Sigmoid colon (tissue), 7 donors: Measurements from ENCODE around the gene RELB. TPM values are rescaled to one million over a fixed set of nuclear protein-coding genes. Genes with fewer than 3 reads are reported as not detected.
A peak's percentile ranks its signal among the peaks of the same experiment; 100 is the strongest.

Source experiments
- DNase-seq: peaks from one replicate; pipeline ENCODE4 v3.0.0-alpha.2; 2019
- H3K27ac ChIP-seq, 4 donors: fragments of 200-600 bp; sonication (generic); one replicate each; pipeline ENCODE4 v1.5.1; 2016 to 2019; ENCODE audit warnings: mild to moderate bottlenecking in 1 of 4
- H3K27me3 ChIP-seq, 3 donors: fragments of 200-600 bp; sonication (generic); one replicate each; pipeline ENCODE4 v1.5.1; 2019; ENCODE audit warnings: mild to moderate bottlenecking in 1 of 3
- H3K36me3 ChIP-seq, 4 donors: fragments of 200-600 bp; sonication (generic); one replicate each; pipeline ENCODE4 v1.5.1; 2016 to 2019
- H3K4me1 ChIP-seq, 4 donors: fragments of 200-600 bp; sonication (generic); one replicate each; pipeline ENCODE4 v1.5.1; 2017 to 2019
- H3K4me3 ChIP-seq, 4 donors: fragments of 200-600 bp; sonication (generic); one replicate each; pipeline ENCODE4 v1.5.1; 2017 to 2019; ENCODE audit warnings: mild to moderate bottlenecking in 2 of 4, moderate library complexity in 1 of 4
- H3K9me3 ChIP-seq, 4 donors: fragments of 200-600 bp in 3 of 4; sonication (generic) in 3 of 4; one replicate each; pipeline versions ENCODE4 v1.5.1 to v1.6.1; 2013 to 2019
- EP300 ChIP-seq, 4 donors: sonication (generic); formaldehyde crosslinking; IDR thresholded peaks; one replicate each; pipeline ENCODE4 v1.6.1; 2017; ENCODE audit warnings: antibody characterized with exemption in 4 of 4
- POLR2A ChIP-seq, 2 donors: fragments of 450-650 bp; IDR thresholded peaks; one replicate each; pipeline ENCODE4 v1.6.1; 2016; ENCODE audit warnings: antibody characterized with exemption in 2 of 2, mild to moderate bottlenecking in 2 of 2, moderate library complexity in 2 of 2
- POLR2AphosphoS5 ChIP-seq, 4 donors: sonication (generic); formaldehyde crosslinking; IDR thresholded peaks; one replicate each; pipeline ENCODE4 v1.6.1; 2017; ENCODE audit warnings: antibody characterized with exemption in 4 of 4
- WGBS, 2 donors: extraction: QIAGEN DNeasy Blood & Tissue Kit; methylation state at CpG; one replicate each; pipeline ENCODE4 v1.1.7; 2013; 5-methylcytosine and 5-hydroxymethylcytosine counted together
- intact Hi-C: fragments of 100-400 bp; cut with DNase I; formaldehyde crosslinking; loops from one replicate; pipeline ENCODE4 v1.15.1; 2023
- polyA plus RNA-seq, 3 donors: library from polyadenylated mRNA; stranded (reverse); fragments of 200-250 nt; gene quantifications; one replicate each; pipeline ENCODE4 v1.2.3, GENCODE V29; 2013
- total RNA-seq, 4 donors: library from RNA; depleted of rRNA; stranded (reverse); fragments of >200 nt; gene quantifications; one replicate each; pipeline ENCODE4 v1.1.0, GENCODE V29; 2016
- TF ChIP-seq, protein P1 (sequence below), 4 experiments: fragments of 450-650 bp in 3 of 4; fragments of 200-600 bp in 1 of 4; IDR thresholded peaks; one replicate each; pipeline ENCODE4 v1.5.1; 2016 to 2019; ENCODE audit warnings: antibody characterized with exemption in 4 of 4, mild to moderate bottlenecking in 3 of 4, moderate library complexity in 2 of 4
- donor health status: healthy with polysubstance abuse.
- donor health status: Bipolar disorder and iron deficiency.
- donor health status: healthy.

Gene RELB
- total and polyA plus RNA-seq, 7 donors = 3.2 to 50.2 (median 16.7) TPM

DNA sequence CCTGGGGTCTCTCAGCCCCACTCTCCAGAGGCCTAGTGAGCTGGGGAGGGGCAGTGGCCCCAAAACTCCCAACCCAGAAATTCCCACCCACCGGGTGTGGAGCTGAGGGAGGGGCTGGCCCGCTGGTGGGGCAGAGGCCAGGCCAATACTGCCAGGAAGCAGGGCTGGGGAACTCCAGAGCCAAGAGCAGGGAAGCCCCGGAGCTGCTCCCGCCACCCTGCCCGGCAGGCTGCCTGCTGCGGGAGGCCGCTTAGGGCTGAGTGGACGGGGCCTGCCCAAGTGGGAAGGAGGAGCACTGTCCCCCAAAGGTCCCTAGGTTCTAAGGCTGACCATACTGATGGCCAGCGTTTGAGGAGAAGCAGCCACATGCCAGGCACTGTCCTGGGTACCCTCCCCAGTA is 13.0 kb upstream of the RELB start:
- 75 to 80% methylated on average over 9 of the region's 9 CpGs for WGBS, 2 donors
- H3K27me3 ChIP-seq = no peaks in the 10 kb centered on the region

DNA sequence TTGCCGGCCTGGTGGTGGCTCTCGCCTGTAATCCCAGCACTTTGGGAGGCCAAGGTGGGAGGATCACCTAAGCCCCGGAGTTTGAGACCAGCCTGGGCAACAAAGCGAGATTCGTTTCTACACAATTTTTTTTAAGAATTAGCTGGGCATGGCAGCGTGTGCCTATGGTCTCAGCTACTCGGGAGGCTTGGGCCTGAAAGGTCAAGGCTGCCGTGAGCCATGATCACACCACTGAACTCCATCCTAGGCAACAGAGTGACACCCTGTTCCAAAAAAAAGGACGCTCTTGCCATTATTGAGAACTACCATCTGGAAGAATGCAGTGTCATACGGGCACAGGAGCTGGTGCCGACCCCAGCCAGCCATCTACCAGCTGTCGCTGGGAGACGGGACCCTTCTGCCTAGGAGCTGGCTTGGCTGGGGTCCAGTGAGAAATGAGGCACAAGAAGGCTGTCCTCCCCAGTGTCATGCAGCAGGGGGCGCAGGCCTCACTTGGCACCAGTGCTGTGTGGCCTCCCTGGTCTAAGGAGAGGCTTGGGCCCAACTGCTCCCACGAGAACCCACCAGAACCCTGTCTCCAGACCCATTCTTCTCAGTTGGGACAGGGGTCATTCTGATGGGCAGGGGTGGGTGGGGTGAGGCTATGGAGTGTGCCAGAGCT is 12.2 kb upstream of the RELB start:
- Histone ChIP-seq H3K27ac (no peak overlapping the region), H3K4me3 (no peak overlapping the region), H3K4me1 (peaks cover 0 to 2% (median 0%) of the 10 kb centered on the region in 4 donors), H3K36me3 (peaks cover 13 to 85% (median 57%) of the 10 kb centered on the region in 4 donors), H3K27me3 (no peaks in the 10 kb centered on the region), H3K9me3 (no peaks in the 10 kb centered on the region)
- WGBS, 2 donors = 63 to 79% methylated on average over 15 of the region's 15 CpGs
- TF ChIP-seq, protein P1, sequence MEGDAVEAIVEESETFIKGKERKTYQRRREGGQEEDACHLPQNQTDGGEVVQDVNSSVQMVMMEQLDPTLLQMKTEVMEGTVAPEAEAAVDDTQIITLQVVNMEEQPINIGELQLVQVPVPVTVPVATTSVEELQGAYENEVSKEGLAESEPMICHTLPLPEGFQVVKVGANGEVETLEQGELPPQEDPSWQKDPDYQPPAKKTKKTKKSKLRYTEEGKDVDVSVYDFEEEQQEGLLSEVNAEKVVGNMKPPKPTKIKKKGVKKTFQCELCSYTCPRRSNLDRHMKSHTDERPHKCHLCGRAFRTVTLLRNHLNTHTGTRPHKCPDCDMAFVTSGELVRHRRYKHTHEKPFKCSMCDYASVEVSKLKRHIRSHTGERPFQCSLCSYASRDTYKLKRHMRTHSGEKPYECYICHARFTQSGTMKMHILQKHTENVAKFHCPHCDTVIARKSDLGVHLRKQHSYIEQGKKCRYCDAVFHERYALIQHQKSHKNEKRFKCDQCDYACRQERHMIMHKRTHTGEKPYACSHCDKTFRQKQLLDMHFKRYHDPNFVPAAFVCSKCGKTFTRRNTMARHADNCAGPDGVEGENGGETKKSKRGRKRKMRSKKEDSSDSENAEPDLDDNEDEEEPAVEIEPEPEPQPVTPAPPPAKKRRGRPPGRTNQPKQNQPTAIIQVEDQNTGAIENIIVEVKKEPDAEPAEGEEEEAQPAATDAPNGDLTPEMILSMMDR (IDR thresholded peaks at IDR 0.05) = peak in 3 of 4 experiments; percentile 38 to 43 (median 41)
- TF ChIP-seq POLR2A (IDR thresholded peaks at IDR 0.05) (no peak), POLR2AphosphoS5 (IDR thresholded peaks at IDR 0.05) (peak in 2 of 4 donors; percentile 28 to 40)
- intact Hi-C loops = no loop called here
- peak; percentile 86 for DNase-seq

More for the DNA sequence above, 13.0 kb upstream of the RELB start:
- intact Hi-C loops = no loop called here
- Histone ChIP-seq H3K36me3 (peaks cover 13 to 83% (median 57%) of the 10 kb centered on the region in 4 donors), H3K4me1 (peaks cover 0 to 2% (median 0%) of the 10 kb centered on the region in 4 donors), H3K27ac (no peak overlapping the region), H3K4me3 (no peak overlapping the region), H3K9me3 (no peaks in the 10 kb centered on the region)
- no peak for TF ChIP-seq POLR2A (IDR thresholded peaks at IDR 0.05)
- DNase-seq = no peak

DNA sequence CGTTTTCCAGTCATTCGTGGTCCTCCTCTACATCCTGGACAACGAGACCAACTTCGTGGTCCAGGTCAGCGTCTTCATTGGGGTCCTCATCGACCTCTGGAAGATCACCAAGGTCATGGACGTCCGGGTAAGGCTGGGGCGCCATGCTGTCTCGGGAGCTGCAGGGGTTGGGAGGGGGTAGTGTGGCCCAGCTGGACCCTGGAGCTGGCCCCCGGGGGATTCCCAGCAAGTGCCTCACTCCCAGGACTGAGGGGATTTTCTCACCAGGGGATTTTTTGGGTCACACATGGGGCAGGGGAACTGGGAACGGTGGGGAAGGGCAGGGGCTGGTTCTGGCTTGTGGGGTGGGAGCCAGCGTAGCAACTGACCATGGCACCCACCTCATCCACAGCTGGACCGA is 10.8 kb upstream of the RELB start:
- Histone ChIP-seq H3K9me3 (no peaks in the 10 kb centered on the region), H3K4me3 (no peak overlapping the region), H3K36me3 (peaks cover 13 to 71% (median 48%) of the 10 kb centered on the region in 4 donors), H3K27me3 (no peaks in the 10 kb centered on the region), H3K27ac (no peak overlapping the region), H3K4me1 (peaks cover 0 to 2% (median 0%) of the 10 kb centered on the region in 4 donors)
- peak; percentile 60 for DNase-seq
- TF ChIP-seq POLR2A (IDR thresholded peaks at IDR 0.05) (no peak), POLR2AphosphoS5 (IDR thresholded peaks at IDR 0.05) (no peak), EP300 (IDR thresholded peaks at IDR 0.05) (no peak)
- TF ChIP-seq, protein P1 (IDR thresholded peaks at IDR 0.05) = no peak
- intact Hi-C loops = no loop called here
- WGBS, 2 donors = 89 to 90% methylated on average over 14 of the region's 14 CpGs

DNA sequence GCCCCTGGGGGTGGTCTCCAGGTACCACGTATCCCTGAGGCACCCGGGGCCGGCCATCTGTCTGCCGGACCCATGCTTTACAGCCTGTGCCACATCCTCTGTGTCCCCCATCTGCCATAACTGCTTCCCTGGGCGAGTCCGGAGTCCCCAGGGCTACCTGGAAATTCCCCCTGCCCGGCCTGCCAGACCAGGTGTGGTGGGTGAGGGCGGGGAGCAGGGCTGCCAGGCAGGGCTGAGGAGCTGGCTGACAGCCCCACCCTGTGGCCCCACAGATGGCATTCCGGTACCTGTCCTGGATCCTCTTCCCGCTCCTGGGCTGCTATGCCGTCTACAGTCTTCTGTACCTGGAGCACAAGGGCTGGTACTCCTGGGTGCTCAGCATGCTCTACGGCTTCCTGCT is 10.3 kb upstream of the RELB start:
- Histone ChIP-seq H3K4me1 (peaks cover 0 to 2% (median 0%) of the 10 kb centered on the region in 4 donors), H3K4me3 (no peak overlapping the region), H3K27me3 (no peaks in the 10 kb centered on the region), H3K9me3 (no peaks in the 10 kb centered on the region), H3K27ac (no peak overlapping the region), H3K36me3 (peaks cover 13 to 66% (median 43%) of the 10 kb centered on the region in 4 donors)
- DNase-seq = peak; percentile 60
- intact Hi-C loops = no loop called here
- no peak for TF ChIP-seq POLR2AphosphoS5 (IDR thresholded peaks at IDR 0.05)
- no peak for TF ChIP-seq POLR2A (IDR thresholded peaks at IDR 0.05)
- TF ChIP-seq, protein P1 (IDR thresholded peaks at IDR 0.05) = no peak
- no peak for TF ChIP-seq EP300 (IDR thresholded peaks at IDR 0.05)
- 59 to 77% methylated on average over 12 of the region's 12 CpGs for WGBS, 2 donors

DNA sequence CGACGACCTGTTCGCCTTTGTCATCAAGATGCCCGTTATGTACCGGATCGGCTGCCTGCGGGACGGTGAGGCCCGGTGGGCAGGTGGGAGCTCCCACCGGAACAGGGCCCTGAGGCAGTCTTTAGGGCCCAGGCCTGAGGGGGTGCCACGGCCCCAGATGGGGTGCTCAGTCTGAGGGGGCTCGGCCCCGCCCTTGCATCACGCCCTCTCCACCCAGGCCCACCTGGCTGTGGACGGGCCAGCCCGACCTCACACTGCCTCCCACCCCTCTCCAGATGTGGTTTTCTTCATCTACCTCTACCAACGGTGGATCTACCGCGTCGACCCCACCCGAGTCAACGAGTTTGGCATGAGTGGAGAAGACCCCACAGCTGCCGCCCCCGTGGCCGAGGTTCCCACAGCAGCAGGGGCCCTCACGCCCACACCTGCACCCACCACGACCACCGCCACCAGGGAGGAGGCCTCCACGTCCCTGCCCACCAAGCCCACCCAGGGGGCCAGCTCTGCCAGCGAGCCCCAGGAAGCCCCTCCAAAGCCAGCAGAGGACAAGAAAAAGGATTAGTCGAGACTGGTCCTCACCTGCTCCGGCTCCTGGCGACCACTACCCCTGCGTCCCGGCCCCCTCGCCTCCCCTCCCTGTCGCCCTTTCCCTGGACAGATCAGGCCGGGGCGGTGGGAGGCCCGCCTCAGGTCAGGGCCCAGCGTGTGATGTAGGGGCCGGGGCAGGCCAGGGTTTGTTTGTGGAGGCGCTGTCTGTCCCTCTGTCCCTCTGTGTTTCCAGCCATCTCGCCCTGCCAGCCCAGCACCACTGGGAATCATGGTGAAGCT is 8.7 kb upstream of the RELB start:
- no peak overlapping the region for H3K27ac ChIP-seq
- DNase-seq = no peak
- peaks cover 5 to 55% (median 32%) of the 10 kb centered on the region in 4 donors for H3K36me3 ChIP-seq
- TF ChIP-seq POLR2A (IDR thresholded peaks at IDR 0.05) (no peak), POLR2AphosphoS5 (IDR thresholded peaks at IDR 0.05) (no peak), EP300 (IDR thresholded peaks at IDR 0.05) (no peak)
- TF ChIP-seq, protein P1 (IDR thresholded peaks at IDR 0.05) = no peak
- no peaks in the 10 kb centered on the region for H3K9me3 ChIP-seq
- H3K4me1 ChIP-seq = peaks cover 0 to 2% (median 0%) of the 10 kb centered on the region in 4 donors
- intact Hi-C loops = no loop called here
- no peaks in the 10 kb centered on the region for H3K27me3 ChIP-seq
- 93% methylated on average over 44 of the region's 44 CpGs for WGBS, 2 donors
- no peak overlapping the region for H3K4me3 ChIP-seq
